GM18499 (cell line): ENCODE results near the gene RHO.
"Not testable (repeated sequence)": the region's sequence is repeated elsewhere in the genome, so short reads cannot be mapped to it uniquely, and the experiment has no call there.

Experiments
- ATAC-seq: cut with Tn5 transposase; IDR thresholded peaks from one replicate; pipeline ENCODE4 v1.9.1; 2021; ENCODE audit warnings: moderate number of reproducible peaks; ENCODE audit not compliant: insufficient read depth, unreplicated experiment

Gene RHO

DNA sequence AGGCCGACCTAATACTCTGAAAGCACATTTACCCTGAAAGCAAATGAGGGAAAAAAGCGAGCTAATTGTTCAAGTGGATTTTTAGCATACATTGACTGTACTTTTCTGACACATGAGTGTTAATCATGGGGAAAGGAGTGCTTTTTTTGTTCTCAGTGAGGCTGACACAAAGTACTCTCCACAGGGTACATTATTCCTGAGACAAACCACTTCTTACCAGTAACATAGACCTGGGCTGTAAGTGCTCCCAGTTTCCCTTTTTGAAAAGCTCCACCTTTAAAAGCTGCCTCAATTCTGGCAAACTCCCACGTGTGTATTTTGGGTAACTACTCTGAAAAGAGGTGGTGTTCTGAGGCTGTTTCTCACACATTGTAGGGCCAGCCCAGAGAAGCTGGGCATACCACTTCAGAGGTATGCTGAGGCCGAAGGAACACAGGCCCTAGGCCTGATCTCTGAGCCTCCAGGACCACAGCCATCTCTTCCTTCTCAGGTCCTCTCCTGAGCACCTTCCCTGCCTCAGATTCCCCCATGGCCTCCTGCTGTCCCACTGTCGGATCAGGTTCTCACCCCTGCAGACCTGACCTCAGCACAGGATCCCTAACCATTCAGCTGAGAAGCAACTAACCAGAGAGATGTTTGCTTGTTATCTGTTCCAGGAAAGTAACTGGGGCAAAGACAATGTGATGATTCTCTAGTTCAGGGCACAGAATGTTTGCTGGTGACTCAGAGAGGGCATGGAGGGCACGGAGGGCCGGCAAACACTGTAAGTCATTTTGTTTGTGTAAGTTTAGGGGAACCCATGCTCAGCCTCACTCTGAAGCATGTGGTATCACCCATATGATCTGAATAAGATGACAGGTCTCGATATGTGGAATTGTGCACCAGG is 29.6 kb upstream of the RHO start:
- not testable (repeated sequence) for ATAC-seq

DNA sequence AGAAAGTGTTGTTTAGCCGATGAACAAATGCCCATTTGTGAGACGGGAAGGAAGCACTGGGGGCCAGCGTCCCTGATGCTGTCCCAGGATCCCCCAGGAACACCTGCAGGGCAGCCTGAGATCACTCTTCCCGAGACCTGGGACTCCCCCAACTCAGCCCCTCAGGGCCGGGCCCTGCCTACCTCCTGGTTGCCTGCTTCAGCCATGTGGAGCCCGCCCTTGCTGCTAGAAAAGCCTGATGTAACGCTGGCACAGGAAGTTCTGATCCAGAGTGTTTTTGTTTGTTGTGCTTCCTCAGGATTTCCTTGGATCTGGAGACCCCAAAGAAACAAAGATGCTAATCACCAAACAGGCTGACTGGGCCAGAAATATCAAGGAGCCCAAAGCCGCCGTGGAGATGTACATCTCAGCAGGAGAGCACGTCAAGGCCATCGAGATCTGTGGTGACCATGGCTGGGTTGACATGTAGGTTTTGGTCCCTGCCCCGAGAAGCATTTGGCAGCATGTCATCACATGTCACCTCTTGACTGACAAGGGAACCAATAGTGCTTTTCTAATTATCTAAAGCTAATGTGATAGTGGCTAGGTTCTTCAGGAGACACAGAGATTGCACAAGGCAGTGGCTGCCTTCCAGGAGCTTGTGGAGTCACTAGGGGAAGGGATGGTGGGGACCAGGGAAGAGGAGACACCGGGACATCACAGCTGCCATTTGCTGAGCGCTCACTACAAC is 28.7 kb upstream of the RHO start:
- ATAC-seq: not testable (repeated sequence)

GRCh38 chr3:129500334-129500658 is 28.1 kb upstream of the RHO start:
- no peak for ATAC-seq

GRCh38 chr3:129501630-129502029 is 26.8 kb upstream of the RHO start:
- no peak for ATAC-seq

DNA sequence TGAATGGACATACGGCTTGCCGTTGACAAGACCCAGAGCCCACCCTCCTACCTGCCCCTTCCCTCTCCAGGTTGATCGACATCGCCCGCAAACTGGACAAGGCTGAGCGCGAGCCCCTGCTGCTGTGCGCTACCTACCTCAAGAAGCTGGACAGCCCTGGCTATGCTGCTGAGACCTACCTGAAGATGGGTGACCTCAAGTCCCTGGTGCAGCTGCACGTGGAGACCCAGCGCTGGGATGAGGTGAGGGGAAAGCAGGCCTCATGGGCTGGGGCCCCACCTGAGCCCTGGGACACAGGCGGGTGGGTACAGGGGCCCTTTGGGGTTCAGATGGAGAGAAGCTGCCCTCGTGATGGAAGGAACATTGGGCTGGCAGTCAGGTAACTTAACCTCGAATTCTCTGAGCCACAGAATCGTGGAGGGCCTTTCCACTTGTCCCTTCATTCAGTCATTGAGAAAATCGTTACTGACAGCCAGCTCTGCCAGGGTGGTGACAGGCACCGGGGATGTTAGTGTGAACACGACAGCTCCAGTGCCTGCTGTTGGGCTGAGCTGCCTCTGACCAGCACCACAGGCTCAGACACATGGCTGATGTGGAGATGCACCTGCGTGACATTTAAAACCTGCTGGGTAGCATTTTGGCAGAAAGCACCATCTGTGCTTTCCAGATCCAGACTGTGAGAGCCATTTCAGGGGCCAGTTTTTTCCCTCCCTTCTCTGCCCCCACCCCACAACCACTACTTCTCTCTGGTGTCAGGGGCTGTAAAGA is 25.6 kb upstream of the RHO start:
- ATAC-seq: no peak

- ATAC-seq: no peak
Observed at GRCh38 chr3:129503471-129504291, 24.8 kb upstream of the RHO start.

GRCh38 chr3:129504471-129505100 is 23.9 kb upstream of the RHO start:
- no peak for ATAC-seq

- ATAC-seq: no peak
Observed at GRCh38 chr3:129505341-129505740, 23.1 kb upstream of the RHO start.

DNA sequence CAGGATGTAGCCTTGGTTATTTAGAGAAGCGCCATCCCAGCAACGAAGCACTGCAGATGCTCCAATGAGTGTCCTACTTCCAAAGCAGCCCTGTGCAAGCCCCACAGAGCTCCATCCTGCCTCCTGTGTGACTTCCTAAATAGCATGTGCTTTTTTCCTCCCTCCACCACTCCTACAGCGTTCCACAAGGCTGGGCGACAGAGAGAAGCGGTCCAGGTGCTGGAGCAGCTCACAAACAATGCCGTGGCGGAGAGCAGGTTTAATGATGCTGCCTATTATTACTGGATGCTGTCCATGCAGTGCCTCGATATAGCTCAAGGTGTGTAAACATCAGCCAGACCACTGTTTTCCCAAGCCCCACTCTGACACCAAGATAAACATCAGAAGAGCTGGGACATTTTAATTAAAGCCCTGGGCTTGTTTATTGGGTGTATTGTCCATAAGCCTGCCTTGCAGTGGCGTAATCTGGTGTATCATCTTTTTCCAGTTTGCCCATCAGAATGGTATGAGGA is 22.2 kb upstream of the RHO start:
- ATAC-seq: no peak

GRCh38 chr3:129507181-129507831 is 21.1 kb upstream of the RHO start:
- no peak for ATAC-seq

DNA sequence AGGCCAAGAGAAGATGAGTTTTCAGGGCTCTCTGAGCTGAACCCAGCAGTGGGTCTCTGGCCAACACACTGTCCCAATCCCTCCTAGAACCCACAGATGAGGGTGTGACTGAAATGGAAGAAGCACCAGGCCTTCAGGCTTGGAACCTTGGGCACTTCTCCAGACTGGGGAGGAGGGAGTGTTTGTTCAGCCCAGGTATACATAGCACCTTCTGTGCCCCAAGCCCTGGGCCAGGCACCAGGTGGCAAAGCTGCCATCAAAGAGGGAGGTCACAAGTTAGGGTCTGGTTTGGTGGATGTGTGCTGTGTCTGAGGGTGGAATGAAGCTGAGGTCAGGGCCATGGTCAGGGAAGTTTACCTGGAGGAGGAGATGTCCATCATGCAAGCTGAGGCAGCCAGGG is 15.8 kb upstream of the RHO start:
- no peak for ATAC-seq

GRCh38 chr3:129513705-129514104 is 14.7 kb upstream of the RHO start:
- ATAC-seq: no peak

GRCh38 chr3:129514110-129514509 is 14.3 kb upstream of the RHO start:
- no peak for ATAC-seq

DNA sequence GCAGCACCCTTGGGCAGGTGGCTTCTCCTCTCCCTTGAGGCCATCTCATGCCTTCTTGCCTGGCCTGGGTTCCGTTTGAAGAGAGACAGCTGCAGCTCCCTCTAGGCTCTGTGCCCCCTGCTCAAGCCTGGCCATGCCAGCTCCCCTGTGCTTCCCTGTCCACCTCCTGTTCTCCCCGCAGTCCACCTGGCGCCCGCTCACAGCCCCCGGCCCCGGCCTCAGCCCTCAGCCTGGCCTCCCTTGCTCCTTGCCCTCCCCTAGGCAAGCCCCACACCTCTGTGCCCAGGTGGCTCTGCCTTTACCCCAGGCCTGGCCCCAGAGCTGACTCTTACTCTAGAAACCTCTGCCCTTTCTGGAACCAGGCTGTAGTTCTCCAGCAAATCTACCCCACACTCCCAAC is 13.9 kb upstream of the RHO start:
- no peak for ATAC-seq

DNA sequence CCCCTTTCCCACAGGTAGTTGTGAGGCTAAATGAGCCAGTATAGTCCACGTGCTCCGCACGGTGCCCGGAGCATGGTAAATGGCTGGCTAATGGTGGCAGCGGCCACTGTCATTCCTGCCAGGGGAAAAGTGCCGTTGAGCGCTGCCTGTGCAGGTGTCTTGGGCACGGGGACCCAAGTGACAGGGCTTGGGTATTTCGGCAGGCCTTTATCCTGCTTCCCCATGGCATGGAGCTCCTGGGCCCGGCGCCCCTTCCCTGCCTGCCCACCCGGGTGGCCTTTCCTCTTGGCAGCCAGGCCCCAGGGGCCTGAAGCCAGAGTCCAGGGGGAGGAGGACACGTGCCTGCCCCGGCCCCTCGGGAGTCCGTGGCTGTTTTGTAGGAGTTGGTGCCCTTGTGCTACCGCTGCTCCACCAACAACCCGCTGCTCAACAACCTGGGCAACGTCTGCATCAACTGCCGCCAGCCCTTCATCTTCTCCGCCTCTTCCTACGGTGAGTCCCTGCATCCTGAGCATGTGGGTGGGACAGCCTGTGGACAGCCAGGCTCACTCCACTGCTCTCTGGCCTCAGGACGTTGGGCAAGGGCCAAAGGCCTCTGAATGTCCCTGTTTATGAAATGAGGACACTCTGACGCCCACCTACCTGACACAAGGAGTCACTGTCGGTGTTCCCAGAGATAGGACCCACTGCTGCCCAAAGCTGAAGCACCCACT is 13.2 kb upstream of the RHO start:
- not testable (repeated sequence) for ATAC-seq

DNA sequence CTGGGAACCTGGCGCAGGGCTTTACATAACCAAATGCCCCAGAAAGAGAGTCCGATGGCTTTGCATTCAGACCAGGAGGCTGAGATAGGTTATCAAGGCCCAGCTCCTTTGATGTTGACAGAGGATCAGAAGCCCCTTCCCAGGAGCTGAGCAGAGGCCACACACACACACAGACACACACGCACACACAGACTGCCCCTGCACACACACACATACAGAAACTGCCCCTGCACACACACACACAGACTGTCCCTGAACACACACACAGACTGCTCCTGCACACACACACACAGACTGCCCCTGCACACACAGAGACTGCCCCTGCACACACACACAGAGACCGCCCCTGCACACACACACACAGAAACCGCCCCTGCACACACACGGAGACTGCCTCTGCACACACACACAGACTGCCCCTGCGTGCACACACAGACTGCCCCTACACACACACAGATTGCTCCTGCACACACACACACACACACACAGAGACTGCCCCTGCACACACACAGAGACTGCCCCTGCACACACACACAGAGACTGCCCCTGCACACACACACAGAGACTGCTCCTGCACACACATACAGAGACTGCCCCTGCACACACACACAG is 12.5 kb upstream of the RHO start:
- not testable (repeated sequence) for ATAC-seq

DNA sequence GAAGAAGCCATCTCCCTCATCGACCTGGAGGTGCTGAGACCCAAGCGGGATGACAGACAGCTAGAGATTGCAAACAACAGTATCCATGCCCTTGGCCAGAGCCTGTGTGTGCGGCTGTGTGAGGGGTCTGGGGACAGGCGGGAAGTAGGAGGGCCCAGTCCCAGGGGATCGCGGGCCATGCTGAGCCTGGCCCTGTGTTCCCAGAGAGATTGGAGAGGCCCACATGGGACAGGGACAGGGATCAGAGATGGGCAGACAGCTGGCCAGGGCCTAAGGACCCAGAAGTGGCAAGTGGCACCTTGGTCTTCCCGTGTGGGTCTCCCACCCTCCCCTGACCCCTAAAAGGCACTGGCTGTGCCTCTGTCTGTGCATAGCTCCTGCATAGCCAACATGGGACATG is 10.9 kb upstream of the RHO start:
- no peak for ATAC-seq

DNA sequence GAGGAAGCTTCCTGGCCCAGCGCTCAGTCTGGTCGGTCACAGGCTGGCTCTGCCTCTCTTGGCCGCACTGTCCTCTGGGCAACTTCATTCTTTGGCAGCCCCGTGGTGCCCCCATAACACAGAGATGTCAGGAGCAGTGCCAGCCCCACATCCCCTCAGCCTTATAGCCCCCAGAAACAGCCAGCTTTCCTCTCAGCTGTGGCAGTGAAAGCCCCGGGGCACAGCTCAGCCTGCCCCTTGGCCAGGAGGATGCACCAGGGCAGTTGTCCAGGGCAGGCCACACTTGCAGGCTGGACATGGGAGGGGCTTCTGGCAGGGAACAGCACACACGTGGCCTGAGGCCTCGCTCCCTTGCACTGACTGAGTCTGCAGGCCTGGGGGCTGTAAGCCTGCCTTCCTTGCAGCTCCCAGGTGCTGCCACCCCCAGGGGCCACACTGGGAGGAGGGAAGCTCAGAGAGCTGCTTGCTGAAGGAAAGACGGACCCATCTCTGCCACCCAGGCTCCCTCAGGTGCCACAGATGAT is 10.3 kb upstream of the RHO start:
- no peak for ATAC-seq
